HCT116 (cell line): ENCODE results near the gene LRRN3. TPM values are rescaled to one million over a fixed set of nuclear protein-coding genes. Genes with fewer than 3 reads are reported as not detected.

Experiments used
- ATAC-seq: fragments of 200-7000 bp; cut with Tn5 transposase; 2 replicates; pipeline ENCODE4 v1.9.1; 2020; ENCODE audit warnings: mild to moderate bottlenecking, moderate library complexity
- BruUV-seq: library from RNA; stranded (reverse); fragments of 400-500 nt; replicated peaks from 2 replicates; lab custom pipeline; 2021; lab: Mats Ljungman, UMichigan
- CTCF ChIA-PET: fragments of 300-600 bp; sonication (Branson Sonifier 250); formaldehyde crosslinking; loops from one replicate; lab custom pipeline; 2021; ENCODE audit warnings: antibody characterized with exemption; lab: Charles Lee
- POLR2A ChIA-PET: fragments of 300-600, 350-600 bp; sonication (Branson Sonifier 250); formaldehyde crosslinking; loops from one replicate; lab custom pipeline; 2021; ENCODE audit warnings: antibody characterized with exemption; lab: Charles Lee
- RAD21 ChIA-PET, 2 experiments: fragments of 300-600 bp; sonication (Branson Sonifier 250); formaldehyde crosslinking; loops; one replicate each; lab custom pipeline; 2023; ENCODE audit warnings: low total read pairs in 2 of 2; ENCODE audit not compliant: uncharacterized antibody in 2 of 2, unreplicated experiment in 2 of 2, low non-redundant PET in 1 of 2; lab: Charles Lee
- DNase-seq: peaks from one replicate; pipeline ENCODE4 v3.0.0-alpha.2; 2010; ENCODE audit warnings: low read depth, low spot score
- H2AFZ ChIP-seq: fragments of 200-600 bp; shearing (Covaris generic), sonication (generic); 2 replicates; pipeline ENCODE4 v1.6.1; 2017; ENCODE audit warnings: low read depth, mixed run types, mixed read lengths, antibody characterized with exemption, low read length; ENCODE audit not compliant: poor library complexity, severe bottlenecking
- H3K27ac ChIP-seq: 2 replicates; pipeline ENCODE4 v1.5.1; 2012; ENCODE audit warnings: low read depth, low read length
- H3K27me3 ChIP-seq: fragments of 200-600 bp; sonication (generic); 2 replicates; pipeline ENCODE4 v1.6.1; 2016; ENCODE audit warnings: mixed run types, low read length, mixed read lengths; ENCODE audit not compliant: insufficient read depth
- H3K36me3 ChIP-seq, 2 experiments: fragments of 200-500 bp in 1 of 2; fragments of 200-600 bp in 1 of 2; sonication (Bioruptor generic) in 1 of 2; sonication (generic) in 1 of 2; 2 replicates each; pipeline versions ENCODE4 v1.5.1 to v1.6.1; 2014 to 2016; ENCODE audit warnings: low read length in 2 of 2, inconsistent platforms in 1 of 2, mixed read lengths in 1 of 2, mixed run types in 1 of 2; ENCODE audit not compliant: insufficient read depth in 2 of 2, control insufficient read depth in 1 of 2
- H3K4me1 ChIP-seq, 2 experiments: fragments of 200-600 bp in 1 of 2; sonication (generic) in 1 of 2; 2 replicates each; pipeline versions ENCODE4 v1.5.1 to v1.6.1; 2012 to 2017; ENCODE audit warnings: low read length in 2 of 2, inconsistent platforms in 1 of 2, mild to moderate bottlenecking in 1 of 2, mixed read lengths in 1 of 2, mixed run types in 1 of 2, moderate library complexity in 1 of 2; ENCODE audit not compliant: insufficient read depth in 2 of 2, control insufficient read depth in 1 of 2
- H3K4me2 ChIP-seq: fragments of 200-600 bp; sonication (generic); 2 replicates; pipeline ENCODE4 v1.6.1; 2017; ENCODE audit warnings: mixed run types, low read length, mixed read lengths
- H3K4me3 ChIP-seq, 2 experiments: fragments of 200-600 bp in 1 of 2; sonication (generic) in 1 of 2; replicated peaks in 1 of 2; 2 replicates each; pipeline ENCODE4 v1.5.1; 2011 to 2016; ENCODE audit warnings: low read length in 2 of 2, control low read depth in 1 of 2, low read depth in 1 of 2, mild to moderate bottlenecking in 1 of 2, mixed read lengths in 1 of 2, mixed run types in 1 of 2
- H3K79me2 ChIP-seq: fragments of 200-600 bp; sonication (generic); 2 replicates; pipeline ENCODE4 v1.6.1; 2017; ENCODE audit warnings: mild to moderate bottlenecking, mixed run types, low read length, moderate library complexity, mixed read lengths; ENCODE audit not compliant: insufficient read depth
- H3K9ac ChIP-seq: fragments of 200-600 bp; sonication (generic); 2 replicates; pipeline ENCODE4 v1.6.1; 2016; ENCODE audit warnings: low read length, mixed read lengths
- H3K9me2 ChIP-seq: fragments of 200-600 bp; sonication (generic), shearing (Covaris generic); 2 replicates; pipeline ENCODE4 v1.6.1; 2017; ENCODE audit warnings: mixed run types, mild to moderate bottlenecking, moderate library complexity; ENCODE audit not compliant: insufficient read depth
- H3K9me3 ChIP-seq, 2 experiments: fragments of 200-500 bp in 1 of 2; fragments of 200-600 bp in 1 of 2; sonication (Bioruptor generic) in 1 of 2; sonication (generic) in 1 of 2; 2 replicates each; pipeline ENCODE4 v1.6.1; 2014 to 2017; ENCODE audit warnings: low read length in 2 of 2, mixed read lengths in 2 of 2, inconsistent platforms in 1 of 2, low read depth in 1 of 2, mild to moderate bottlenecking in 1 of 2, mixed run types in 1 of 2, moderate library complexity in 1 of 2; ENCODE audit not compliant: control insufficient read depth in 1 of 2, insufficient read depth in 1 of 2
- H4K20me1 ChIP-seq: fragments of 200-600 bp; sonication (generic), shearing (Covaris generic); 2 replicates; pipeline ENCODE4 v1.6.1; 2017; ENCODE audit warnings: mixed run types, mild to moderate bottlenecking, moderate library complexity; ENCODE audit not compliant: insufficient read depth
- SP1 ChIP-seq: IDR thresholded peaks from 2 replicates; pipeline ENCODE4 v1.6.1; 2012; ENCODE audit warnings: low read depth
- intact Hi-C: fragments of 100-400 bp; cut with micrococcal nuclease; formaldehyde crosslinking; loops from 2 replicates; pipeline ENCODE4 v1.10.0; 2022
- total RNA-seq: library from RNA; stranded (reverse); gene quantifications from one replicate; pipeline ENCODE4 v1.2.1, GENCODE V29; 2021; ENCODE audit not compliant: unreplicated experiment
- TF ChIP-seq, protein P1 (sequence below): IDR thresholded peaks from 2 replicates; pipeline ENCODE4 v1.6.1; 2012; ENCODE audit warnings: low read depth
- TF ChIP-seq, protein P2 (sequence below), 3 experiments: fragments of 200-600 bp in 1 of 3; sonication (generic) in 1 of 3; IDR thresholded peaks in 2 of 3; conservative IDR thresholded peaks in 1 of 3; 2 replicates each; pipeline ENCODE4 v1.5.1; 2012 to 2017; ENCODE audit warnings: low read depth in 2 of 3, low read length in 2 of 3, antibody characterized with exemption in 1 of 3, borderline replicate concordance in 1 of 3, control low read depth in 1 of 3, mild to moderate bottlenecking in 1 of 3, mixed read lengths in 1 of 3, mixed run types in 1 of 3, moderate library complexity in 1 of 3; ENCODE audit not compliant: insufficient read depth in 1 of 3
- TF ChIP-seq, protein P3 (sequence below): IDR thresholded peaks from 2 replicates; pipeline ENCODE4 v1.6.1; 2012

The LRRN3 gene
- total RNA-seq, 1 experiment from 2014 or later, result 0.07 TPM

DNA sequence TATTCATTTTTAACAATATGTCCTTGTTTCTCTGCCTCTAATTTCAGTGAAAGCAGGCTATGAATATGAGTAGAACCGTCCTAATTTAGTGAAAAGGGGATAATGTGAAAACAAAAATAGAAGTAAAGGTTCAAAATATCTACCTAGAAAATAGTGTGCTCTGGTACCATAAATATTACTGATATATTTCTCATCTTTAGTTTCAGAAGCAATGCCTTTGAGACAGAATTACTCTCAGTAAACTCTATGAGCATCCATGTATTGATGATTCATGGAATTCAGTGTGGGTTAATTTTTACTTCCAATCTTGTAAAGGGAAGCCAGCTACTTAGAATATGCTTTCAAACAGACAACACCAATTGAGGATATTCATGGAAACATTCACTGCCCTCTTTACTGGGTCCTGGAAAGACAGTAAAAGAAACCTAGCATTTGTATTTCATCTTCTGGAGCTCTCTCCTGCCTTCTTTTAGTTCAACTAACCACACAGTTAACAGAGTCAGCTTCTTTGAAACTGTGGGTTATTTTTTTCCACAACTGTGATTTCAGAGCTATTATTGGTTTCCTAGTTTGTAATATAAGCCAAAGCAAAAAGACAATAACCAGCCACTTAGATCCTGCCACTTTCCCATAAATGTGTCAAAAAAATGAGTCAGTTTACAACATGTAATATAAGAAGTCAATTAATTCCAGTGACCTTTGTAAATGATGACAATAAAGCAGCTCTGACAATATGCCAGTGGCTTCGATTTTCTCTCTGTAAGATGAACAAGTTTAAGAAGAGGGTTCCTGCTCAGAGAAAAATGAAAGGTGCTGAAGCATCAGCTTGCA, 1.7 kb downstream of the LRRN3 start:
- intact Hi-C loops, result loop anchor here (5.0 to 10.0 kb wide), 2 partner anchors 645 to 1248 kb away; no protein-coding TSS in a partner anchor

More for the DNA sequence above, 1.7 kb downstream of the LRRN3 start:
- no peaks in the 10 kb centered on the region for H4K20me1 ChIP-seq
- no peak overlapping the region for H3K4me2 ChIP-seq
- no peaks in the 10 kb centered on the region for H3K4me1 ChIP-seq
- ATAC-seq, result no peak
- H3K27me3 ChIP-seq, result no peaks in the 10 kb centered on the region
- RAD21 ChIA-PET, result no interaction called here
- TF ChIP-seq, protein P1, sequence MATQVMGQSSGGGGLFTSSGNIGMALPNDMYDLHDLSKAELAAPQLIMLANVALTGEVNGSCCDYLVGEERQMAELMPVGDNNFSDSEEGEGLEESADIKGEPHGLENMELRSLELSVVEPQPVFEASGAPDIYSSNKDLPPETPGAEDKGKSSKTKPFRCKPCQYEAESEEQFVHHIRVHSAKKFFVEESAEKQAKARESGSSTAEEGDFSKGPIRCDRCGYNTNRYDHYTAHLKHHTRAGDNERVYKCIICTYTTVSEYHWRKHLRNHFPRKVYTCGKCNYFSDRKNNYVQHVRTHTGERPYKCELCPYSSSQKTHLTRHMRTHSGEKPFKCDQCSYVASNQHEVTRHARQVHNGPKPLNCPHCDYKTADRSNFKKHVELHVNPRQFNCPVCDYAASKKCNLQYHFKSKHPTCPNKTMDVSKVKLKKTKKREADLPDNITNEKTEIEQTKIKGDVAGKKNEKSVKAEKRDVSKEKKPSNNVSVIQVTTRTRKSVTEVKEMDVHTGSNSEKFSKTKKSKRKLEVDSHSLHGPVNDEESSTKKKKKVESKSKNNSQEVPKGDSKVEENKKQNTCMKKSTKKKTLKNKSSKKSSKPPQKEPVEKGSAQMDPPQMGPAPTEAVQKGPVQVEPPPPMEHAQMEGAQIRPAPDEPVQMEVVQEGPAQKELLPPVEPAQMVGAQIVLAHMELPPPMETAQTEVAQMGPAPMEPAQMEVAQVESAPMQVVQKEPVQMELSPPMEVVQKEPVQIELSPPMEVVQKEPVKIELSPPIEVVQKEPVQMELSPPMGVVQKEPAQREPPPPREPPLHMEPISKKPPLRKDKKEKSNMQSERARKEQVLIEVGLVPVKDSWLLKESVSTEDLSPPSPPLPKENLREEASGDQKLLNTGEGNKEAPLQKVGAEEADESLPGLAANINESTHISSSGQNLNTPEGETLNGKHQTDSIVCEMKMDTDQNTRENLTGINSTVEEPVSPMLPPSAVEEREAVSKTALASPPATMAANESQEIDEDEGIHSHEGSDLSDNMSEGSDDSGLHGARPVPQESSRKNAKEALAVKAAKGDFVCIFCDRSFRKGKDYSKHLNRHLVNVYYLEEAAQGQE, result no peak
- TF ChIP-seq, protein P2, sequence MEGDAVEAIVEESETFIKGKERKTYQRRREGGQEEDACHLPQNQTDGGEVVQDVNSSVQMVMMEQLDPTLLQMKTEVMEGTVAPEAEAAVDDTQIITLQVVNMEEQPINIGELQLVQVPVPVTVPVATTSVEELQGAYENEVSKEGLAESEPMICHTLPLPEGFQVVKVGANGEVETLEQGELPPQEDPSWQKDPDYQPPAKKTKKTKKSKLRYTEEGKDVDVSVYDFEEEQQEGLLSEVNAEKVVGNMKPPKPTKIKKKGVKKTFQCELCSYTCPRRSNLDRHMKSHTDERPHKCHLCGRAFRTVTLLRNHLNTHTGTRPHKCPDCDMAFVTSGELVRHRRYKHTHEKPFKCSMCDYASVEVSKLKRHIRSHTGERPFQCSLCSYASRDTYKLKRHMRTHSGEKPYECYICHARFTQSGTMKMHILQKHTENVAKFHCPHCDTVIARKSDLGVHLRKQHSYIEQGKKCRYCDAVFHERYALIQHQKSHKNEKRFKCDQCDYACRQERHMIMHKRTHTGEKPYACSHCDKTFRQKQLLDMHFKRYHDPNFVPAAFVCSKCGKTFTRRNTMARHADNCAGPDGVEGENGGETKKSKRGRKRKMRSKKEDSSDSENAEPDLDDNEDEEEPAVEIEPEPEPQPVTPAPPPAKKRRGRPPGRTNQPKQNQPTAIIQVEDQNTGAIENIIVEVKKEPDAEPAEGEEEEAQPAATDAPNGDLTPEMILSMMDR (IDR thresholded peaks at IDR 0.05 in 2 of 3, conservative IDR thresholded peaks at IDR 0.05 in 1 of 3; ENCODE audit: borderline replicate concordance in 1 of 3, insufficient read depth in 1 of 3, low read depth in 2 of 3, low read length in 2 of 3), result no peak
- TF ChIP-seq, protein P3, sequence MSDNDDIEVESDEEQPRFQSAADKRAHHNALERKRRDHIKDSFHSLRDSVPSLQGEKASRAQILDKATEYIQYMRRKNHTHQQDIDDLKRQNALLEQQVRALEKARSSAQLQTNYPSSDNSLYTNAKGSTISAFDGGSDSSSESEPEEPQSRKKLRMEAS, result no peak
- no peak for TF ChIP-seq SP1
- TF ChIP-seq, all 23 proteins: peak for 0
- Histone ChIP-seq H3K4me3 (no peak overlapping the region), H3K79me2 (no peaks in the 10 kb centered on the region), H3K27ac (no peak overlapping the region), H3K36me3 (no peaks in the 10 kb centered on the region), H3K9ac (no peak overlapping the region), H3K9me2 (no peaks in the 10 kb centered on the region), H2AFZ (no peak overlapping the region), H3K9me3 (no peaks in the 10 kb centered on the region)
- DNase-seq, result no peak
- no TSS peak for BruUV-seq
- ChIA-PET CTCF (no interaction called here), POLR2A (no interaction called here)
